GM12878 (cell line): ENCODE results near the gene KRT32. TPM values are rescaled to one million over a fixed set of nuclear protein-coding genes. Genes with fewer than 3 reads are reported as not detected.

Experiments used
- ATAC-seq: fragments of 200-7000 bp; cut with Tn5 transposase; 3 replicates; pipeline ENCODE4 v1.9.1; 2020; ENCODE audit warnings: mild to moderate bottlenecking, moderate library complexity
- BruUV-seq: library from RNA; stranded (reverse); fragments of 400-500 nt; replicated peaks from 2 replicates; lab custom pipeline; 2021; lab: Mats Ljungman, UMichigan
- CTCF ChIA-PET: fragments of 300-600 bp; sonication (Branson Sonifier 250); formaldehyde crosslinking; extraction: SDS; loops from one replicate; lab custom pipeline; 2021; ENCODE audit warnings: inconsistent platforms; lab: Yijun Ruan, JAX
- POLR2A ChIA-PET: fragments of 350-600 bp; formaldehyde crosslinking; extraction: SDS; loops from one replicate; lab custom pipeline; 2021; ENCODE audit warnings: inconsistent platforms; lab: Charles Lee
- RAD21 ChIA-PET: fragments of 300-600 bp; sonication (Branson Sonifier 250); formaldehyde crosslinking; loops from one replicate; lab custom pipeline; 2023; ENCODE audit warnings: antibody characterized with exemption; ENCODE audit not compliant: unreplicated experiment; lab: Charles Lee
- SMC1A ChIA-PET: fragments of 300-600 bp; sonication (Branson Sonifier 250); formaldehyde crosslinking; loops from one replicate; lab custom pipeline; 2023; ENCODE audit not compliant: unreplicated experiment, uncharacterized antibody; lab: Charles Lee
- DNase-seq: peaks from one replicate; pipeline ENCODE4 v3.0.0-alpha.2; 2011; ENCODE audit warnings: low read depth, low spot score
- FAIRE-seq: peaks from 3 replicates; lab custom pipeline; 2011; peaks lifted over from hg19 to GRCh38; lab: Jason Lieb, UNC
- H2AFZ ChIP-seq: 2 replicates; pipeline ENCODE4 v1.6.0; 2011; ENCODE audit warnings: low read depth, low read length, control low read depth; ENCODE audit not compliant: control insufficient read depth
- H3K27ac ChIP-seq: 2 replicates; pipeline ENCODE4 v1.5.1; 2011; ENCODE audit warnings: control low read depth; ENCODE audit not compliant: control insufficient read depth, insufficient read depth
- H3K27me3 ChIP-seq, 2 experiments: replicated peaks in 1 of 2; 2 replicates each; pipeline versions ENCODE4 v1.6.0 to v1.6.1; 2011; ENCODE audit warnings: low read length in 1 of 2; ENCODE audit not compliant: control insufficient read depth in 2 of 2, insufficient read depth in 2 of 2
- H3K36me3 ChIP-seq, 2 experiments: 2 replicates each; pipeline ENCODE4 v1.5.1; 2011; ENCODE audit warnings: low read length in 1 of 2; ENCODE audit not compliant: control insufficient read depth in 2 of 2, insufficient read depth in 2 of 2
- H3K4me1 ChIP-seq: 2 replicates; pipeline ENCODE4 v1.6.1; 2011; ENCODE audit warnings: mild to moderate bottlenecking, low read length, moderate library complexity, mixed read lengths; ENCODE audit not compliant: control insufficient read depth, insufficient read depth
- H3K4me2 ChIP-seq: 2 replicates; pipeline ENCODE4 v1.6.0; 2011; ENCODE audit warnings: control low read depth; ENCODE audit not compliant: control insufficient read depth, insufficient read depth
- H3K4me3 ChIP-seq: fragments of 200-600 bp; sonication (generic); 2 replicates; pipeline ENCODE4 v1.5.1; 2016
- H3K79me2 ChIP-seq: 2 replicates; pipeline ENCODE4 v1.6.0; 2011; ENCODE audit warnings: low read length; ENCODE audit not compliant: control insufficient read depth, insufficient read depth
- H3K9ac ChIP-seq: 2 replicates; pipeline ENCODE4 v1.8.0; 2011; ENCODE audit warnings: low read length, control low read depth, mixed read lengths; ENCODE audit not compliant: control insufficient read depth, insufficient read depth
- H3K9me3 ChIP-seq: replicated peaks from 3 replicates; pipeline ENCODE4 v1.5.1; 2011; ENCODE audit warnings: mild to moderate bottlenecking, low read length; ENCODE audit not compliant: control insufficient read depth, insufficient read depth
- H4K20me1 ChIP-seq: 2 replicates; pipeline ENCODE4 v1.6.0; 2011; ENCODE audit not compliant: control insufficient read depth, insufficient read depth
- BCLAF1 ChIP-seq: fragments of 450-650 bp; IDR thresholded peaks from 2 replicates; pipeline ENCODE4 v1.6.1; 2017; ENCODE audit warnings: antibody characterized with exemption, mild to moderate bottlenecking, moderate library complexity
- BMI1 ChIP-seq: fragments of 450-650 bp; IDR thresholded peaks from 2 replicates; pipeline ENCODE4 v1.6.1; 2016; ENCODE audit warnings: mild to moderate bottlenecking, moderate library complexity, borderline replicate concordance
- CHD1 ChIP-seq: IDR thresholded peaks from 2 replicates; pipeline ENCODE4 v1.6.1; 2012; ENCODE audit warnings: low read depth, low read length, improper control_type of control experiment
- HCFC1 ChIP-seq: fragments of 150-350 bp; IDR thresholded peaks from 2 replicates; pipeline ENCODE4 v1.6.1; 2014; ENCODE audit warnings: low read length
- HDAC6 ChIP-seq: fragments of 200-600 bp; sonication (generic); IDR thresholded peaks from one replicate; pipeline ENCODE4 v1.8.0; 2017; ENCODE audit warnings: antibody characterized with exemption; ENCODE audit not compliant: unreplicated experiment
- HSF1 ChIP-seq: fragments of 150-350 bp; IDR thresholded peaks from 2 replicates; pipeline ENCODE4 v1.6.1; 2014; ENCODE audit warnings: mild to moderate bottlenecking, low read depth, low read length
- PML ChIP-seq: IDR thresholded peaks from 2 replicates; pipeline ENCODE4 v1.6.1; 2012; ENCODE audit warnings: low read length, inconsistent platforms
- SMAD1 ChIP-seq: fragments of 450-650 bp; IDR thresholded peaks from 2 replicates; pipeline ENCODE4 v1.6.1; 2018; ENCODE audit warnings: mild to moderate bottlenecking, low read depth; ENCODE audit not compliant: partially characterized antibody
- SUZ12 ChIP-seq: fragments of 200-600 bp; sonication (generic); IDR thresholded peaks from one replicate; pipeline ENCODE4 v1.6.1; 2018; ENCODE audit warnings: antibody characterized with exemption, mild to moderate bottlenecking; ENCODE audit not compliant: unreplicated experiment
- TARDBP ChIP-seq: IDR thresholded peaks from 2 replicates; pipeline ENCODE4 v1.6.1; 2016; ENCODE audit warnings: borderline replicate concordance
- ZNF687 ChIP-seq: fragments of 450-650 bp; IDR thresholded peaks from 2 replicates; pipeline ENCODE4 v1.6.1; 2017; ENCODE audit warnings: mild to moderate bottlenecking, moderate library complexity
- WGBS: methylation state at CpG from one replicate; pipeline ENCODE4 v1.1.6; 2016; ENCODE audit warnings: low lambda C conversion rate; ENCODE audit not compliant: insufficient replicate concordance, insufficient coverage; ENCODE audit errors: missing lambda C conversion rate; 5-methylcytosine and 5-hydroxymethylcytosine counted together
- in situ Hi-C: fragments of 300-500 bp; cut with MboI; formaldehyde crosslinking; loops from 9 replicates; pipeline ENCODE4 v1.14.3; 2018; ENCODE audit warnings: mixed read lengths
- intact Hi-C: fragments of 100-400 bp; cut with micrococcal nuclease; formaldehyde crosslinking; loops from one replicate; pipeline ENCODE4 v1.14.2; 2022; ENCODE audit not compliant: unreplicated experiment
- polyA plus RNA-seq, 11 experiments: library from polyadenylated mRNA; depleted of rRNA in 4 of 11; unstranded in 6 of 11; stranded (reverse) in 5 of 11; fragments of >200 nt; fragmentation: Nextera tagmentation in 4 of 11; fragmentation: Illumina TruSeq in 1 of 11; extraction: Ambion mirVana in 4 of 11; extraction: Trizol in 1 of 11; gene quantifications; 1 replicate in 1 of 11; 2 replicates in 10 of 11; pipeline versions ENCODE4 v1.2.1 to v1.2.3, GENCODE V29; 2011 to 2016; ENCODE audit warnings: inconsistent platforms in 2 of 11, missing spikeins in 2 of 11, low read depth in 1 of 11
- total RNA-seq, 4 experiments: library from RNA; depleted of rRNA in 3 of 4; stranded (reverse); fragments of >200 nt in 3 of 4; fragmentation: Illumina TruSeq in 1 of 4; extraction: Trizol in 1 of 4; gene quantifications; 2 replicates each; pipeline versions ENCODE4 v1.2.1 to v1.2.3, GENCODE V29; 2013 to 2021
- TF ChIP-seq, protein P1 (sequence below): fragments of 450-650 bp; IDR thresholded peaks from 2 replicates; pipeline ENCODE4 v1.6.1; 2018; ENCODE audit warnings: borderline replicate concordance, mild to moderate bottlenecking; ENCODE audit not compliant: partially characterized antibody

The KRT32 gene
- total and polyA plus RNA-seq, 10 of the 15 experiments (the other 5 are each of a cell fraction or from before 2014, with no cell fraction given) = not detected

GRCh38 chr17:41411072-41411840 is 55.9 kb downstream of the KRT32 start:
- WGBS = 44% methylated on average over 20 of the region's 20 CpGs
- RAD21 ChIA-PET = no interaction called here
- no peak for ATAC-seq
- no peaks in the 10 kb centered on the region for H4K20me1 ChIP-seq
- no peak for DNase-seq
- POLR2A ChIA-PET = no interaction called here
- BruUV-seq = no TSS peak
- H3K9ac ChIP-seq = no peak overlapping the region
- CTCF ChIA-PET = no interaction called here
- no peak overlapping the region for H3K4me2 ChIP-seq
- in situ Hi-C loops (no loop called here), intact Hi-C loops (no loop called here)
- no peaks in the 10 kb centered on the region for H3K79me2 ChIP-seq
- H3K27me3 ChIP-seq = peaks cover 0 to 2% of the 10 kb centered on the region in 2 experiments; a peak in 1 of 4 replicates
- no peaks in the 10 kb centered on the region for H3K36me3 ChIP-seq
- H3K4me1 ChIP-seq = no peaks in the 10 kb centered on the region
- no peaks in the 10 kb centered on the region for H3K9me3 ChIP-seq
- FAIRE-seq = no peak
- no peak overlapping the region for H2AFZ ChIP-seq
- no peak overlapping the region for H3K27ac ChIP-seq
- no peak overlapping the region for H3K4me3 ChIP-seq
- SMC1A ChIA-PET = no interaction called here
- TF ChIP-seq BCLAF1 = no peak
- no peak for TF ChIP-seq BMI1
- no peak for TF ChIP-seq ZNF687
- TF ChIP-seq SUZ12 = no peak
- TF ChIP-seq SMAD1 = no peak
- TF ChIP-seq, protein P1, sequence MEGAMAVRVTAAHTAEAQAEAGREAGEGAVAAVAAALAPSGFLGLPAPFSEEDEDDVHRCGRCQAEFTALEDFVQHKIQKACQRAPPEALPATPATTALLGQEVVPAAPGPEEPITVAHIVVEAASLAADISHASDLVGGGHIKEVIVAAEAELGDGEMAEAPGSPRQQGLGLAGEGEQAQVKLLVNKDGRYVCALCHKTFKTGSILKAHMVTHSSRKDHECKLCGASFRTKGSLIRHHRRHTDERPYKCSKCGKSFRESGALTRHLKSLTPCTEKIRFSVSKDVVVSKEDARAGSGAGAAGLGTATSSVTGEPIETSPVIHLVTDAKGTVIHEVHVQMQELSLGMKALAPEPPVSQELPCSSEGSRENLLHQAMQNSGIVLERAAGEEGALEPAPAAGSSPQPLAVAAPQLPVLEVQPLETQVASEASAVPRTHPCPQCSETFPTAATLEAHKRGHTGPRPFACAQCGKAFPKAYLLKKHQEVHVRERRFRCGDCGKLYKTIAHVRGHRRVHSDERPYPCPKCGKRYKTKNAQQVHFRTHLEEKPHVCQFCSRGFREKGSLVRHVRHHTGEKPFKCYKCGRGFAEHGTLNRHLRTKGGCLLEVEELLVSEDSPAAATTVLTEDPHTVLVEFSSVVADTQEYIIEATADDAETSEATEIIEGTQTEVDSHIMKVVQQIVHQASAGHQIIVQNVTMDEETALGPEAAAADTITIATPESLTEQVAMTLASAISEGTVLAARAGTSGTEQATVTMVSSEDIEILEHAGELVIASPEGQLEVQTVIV = no peak
- no peak for TF ChIP-seq CHD1
- TF ChIP-seq TARDBP = no peak
- TF ChIP-seq HDAC6 = no peak
- TF ChIP-seq HCFC1 = no peak
- TF ChIP-seq PML = no peak
- TF ChIP-seq HSF1 = no peak
